Activated CD4-positive, alpha-beta T cell treated with anti-CD3 and anti-CD28 coated beads, Interleukin-2, amount 50 U/mL, for 24 hours (primary cell): ENCODE results near the gene ACOT7.

ENCODE experiments used
- DNase-seq, 2 donors: peaks; one replicate each; pipeline ENCODE4 v3.0.0-alpha.2; 2020; ENCODE audit warnings: low read depth in 1 of 2, low spot score in 1 of 2

ACOT7 gene

DNA sequence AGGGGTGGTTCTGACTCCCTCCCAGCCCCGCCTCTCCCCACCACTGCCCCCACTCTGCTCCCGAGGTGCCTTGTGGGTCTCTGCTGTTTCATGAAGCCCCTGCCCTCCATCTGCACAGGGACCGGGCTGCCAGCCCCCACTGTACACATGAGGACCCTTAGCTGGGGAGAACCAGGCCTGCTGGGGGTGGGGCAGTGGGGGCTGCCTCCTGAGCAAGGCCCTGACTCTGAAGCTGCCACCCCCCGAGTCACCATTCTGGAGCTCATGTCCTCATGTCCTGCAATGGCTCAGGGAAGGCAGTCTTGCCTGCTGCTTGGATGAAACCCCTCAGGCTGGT is 141.2 kb downstream of the ACOT7 start:
- no peak for DNase-seq

DNA sequence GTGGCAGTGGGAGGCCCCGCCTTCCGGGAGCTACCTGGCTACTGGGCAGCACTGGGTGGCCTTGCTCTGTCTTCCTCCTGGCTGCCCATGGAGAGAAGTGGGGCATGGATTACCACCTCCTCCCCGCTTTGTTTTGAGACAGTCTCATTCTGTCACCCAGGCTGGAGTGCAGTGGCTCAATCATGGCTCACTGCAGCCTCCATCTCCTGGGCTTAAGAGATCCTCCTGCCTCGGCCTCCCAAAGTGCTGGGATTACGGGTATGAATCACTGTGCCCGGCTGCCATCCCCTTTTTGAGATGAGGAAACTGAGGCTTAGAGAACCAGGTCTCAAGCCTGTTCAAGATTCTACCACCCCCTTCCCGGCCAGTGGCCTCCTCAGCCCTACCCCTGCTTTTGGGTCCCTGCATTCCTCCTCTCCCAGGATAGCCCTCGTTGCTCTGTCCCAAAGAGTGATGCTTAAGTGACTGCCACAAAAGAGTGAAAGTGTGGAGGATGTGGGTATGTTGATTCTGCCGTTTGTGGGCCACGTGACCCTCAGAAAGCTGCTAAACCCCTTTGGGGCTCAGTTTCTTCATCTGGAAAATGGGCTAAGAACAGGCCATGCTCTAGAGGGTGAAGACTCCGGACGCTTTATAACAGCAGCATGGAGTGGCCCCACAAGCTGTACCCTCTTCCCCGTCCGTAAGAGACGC is 141.7 kb downstream of the ACOT7 start:
- no peak for DNase-seq

DNA sequence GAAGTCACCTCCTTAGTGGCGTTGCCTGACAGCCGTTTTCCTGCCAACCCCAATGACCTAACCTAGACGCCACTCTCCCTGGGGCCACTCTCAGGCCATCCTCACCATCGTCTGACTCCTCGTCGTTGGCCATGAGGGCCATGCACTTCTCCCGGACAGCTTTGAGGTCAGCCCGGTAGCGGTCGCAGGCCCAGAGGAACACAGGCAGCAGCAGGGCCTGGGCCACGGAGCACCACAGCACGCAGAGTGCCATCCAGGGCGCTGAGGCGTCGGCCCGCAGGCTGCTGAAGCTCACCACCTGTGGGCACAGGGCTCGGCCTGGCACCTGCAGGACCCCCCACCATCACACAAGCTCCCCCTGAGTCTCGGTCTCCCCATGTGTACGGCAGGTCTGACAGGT is 142.3 kb downstream of the ACOT7 start:
- DNase-seq: no peak

DNA sequence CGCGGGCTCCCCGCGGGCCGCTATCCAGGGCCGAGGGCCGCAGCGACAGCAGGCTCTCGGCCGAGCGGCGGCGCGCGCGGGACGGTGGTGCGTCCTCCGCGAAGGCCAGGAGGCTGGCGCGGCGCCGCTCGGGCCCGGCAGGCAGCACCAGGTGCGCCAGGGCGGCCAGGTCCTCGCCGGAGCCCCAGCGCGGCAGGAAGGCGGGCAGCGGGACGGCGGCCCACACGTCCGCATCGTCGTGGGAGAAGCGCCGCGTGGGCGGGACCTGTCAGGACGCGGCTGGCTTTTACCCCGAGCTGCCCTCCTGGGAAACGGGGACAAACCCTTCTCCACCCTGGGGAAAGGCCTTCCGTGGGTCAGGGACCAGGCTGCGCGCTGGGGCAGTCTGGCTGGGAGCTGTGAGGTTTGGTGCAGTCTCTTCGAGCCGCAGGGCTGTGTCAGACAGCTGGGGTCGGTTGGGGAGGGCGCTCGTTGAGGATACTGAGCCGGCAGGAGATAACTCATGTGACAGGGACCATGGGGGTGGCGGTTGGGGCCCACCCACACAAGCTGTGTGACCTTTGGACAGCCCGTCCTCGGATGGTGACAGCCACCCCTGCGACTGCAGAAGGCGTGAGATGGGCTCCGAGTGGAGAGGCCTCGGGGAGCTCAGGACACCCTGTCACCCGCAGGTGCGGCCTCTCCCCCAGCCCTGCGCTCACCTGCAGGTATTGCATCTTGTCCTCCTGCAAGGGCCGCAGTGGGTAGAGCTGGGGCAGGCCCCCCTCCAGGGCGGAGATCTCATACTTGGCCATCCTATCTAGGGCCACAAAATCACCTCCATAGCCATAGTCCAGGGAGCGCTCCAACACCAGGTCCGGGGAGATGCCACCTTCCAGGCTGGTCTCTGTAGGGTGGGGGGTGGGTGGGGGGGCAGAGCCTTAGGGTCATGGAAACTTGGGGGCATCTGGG is 143.6 kb downstream of the ACOT7 start:
- DNase-seq: no peak

DNA sequence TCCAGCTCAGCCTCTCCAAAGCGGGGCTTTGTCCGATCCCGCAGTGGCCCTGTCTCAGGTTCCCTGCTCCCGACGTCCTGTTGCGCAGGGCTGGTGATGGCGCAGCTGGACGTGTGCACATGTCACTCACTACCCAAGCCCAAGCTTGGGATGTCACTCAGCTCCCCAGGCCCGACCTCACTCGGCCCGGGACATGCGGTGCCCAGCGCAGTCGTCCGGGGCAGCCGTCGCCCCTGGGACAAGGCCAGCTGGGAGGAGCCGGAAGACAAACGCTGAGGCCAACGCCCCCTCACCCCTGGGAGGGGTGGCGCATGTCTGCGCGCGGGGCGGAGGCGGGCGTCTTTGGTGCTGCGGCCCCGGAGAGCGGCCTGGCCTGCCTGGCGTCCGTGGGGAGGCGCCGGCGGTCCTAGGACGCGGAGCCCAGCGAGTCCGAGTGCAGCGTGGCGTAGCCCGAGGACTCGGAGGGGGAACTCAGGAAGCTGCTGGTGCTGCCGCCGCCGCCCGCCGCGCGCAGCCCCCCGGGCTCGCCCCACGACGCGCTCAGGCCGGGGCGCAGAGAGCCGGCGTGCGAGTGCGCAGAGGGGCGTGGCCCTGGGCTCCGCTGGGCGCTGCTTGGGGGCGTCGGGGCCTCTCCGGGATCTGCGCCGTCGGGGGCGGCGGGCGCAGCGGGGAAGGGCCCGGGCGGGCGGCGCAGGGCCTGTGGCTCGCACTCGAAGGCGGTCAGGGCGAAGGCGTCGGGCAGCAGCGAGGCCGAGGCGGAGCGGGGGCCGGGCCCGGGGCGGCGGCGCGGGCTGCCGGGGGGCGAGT is 144.4 kb downstream of the ACOT7 start:
- DNase-seq: no peak

DNA sequence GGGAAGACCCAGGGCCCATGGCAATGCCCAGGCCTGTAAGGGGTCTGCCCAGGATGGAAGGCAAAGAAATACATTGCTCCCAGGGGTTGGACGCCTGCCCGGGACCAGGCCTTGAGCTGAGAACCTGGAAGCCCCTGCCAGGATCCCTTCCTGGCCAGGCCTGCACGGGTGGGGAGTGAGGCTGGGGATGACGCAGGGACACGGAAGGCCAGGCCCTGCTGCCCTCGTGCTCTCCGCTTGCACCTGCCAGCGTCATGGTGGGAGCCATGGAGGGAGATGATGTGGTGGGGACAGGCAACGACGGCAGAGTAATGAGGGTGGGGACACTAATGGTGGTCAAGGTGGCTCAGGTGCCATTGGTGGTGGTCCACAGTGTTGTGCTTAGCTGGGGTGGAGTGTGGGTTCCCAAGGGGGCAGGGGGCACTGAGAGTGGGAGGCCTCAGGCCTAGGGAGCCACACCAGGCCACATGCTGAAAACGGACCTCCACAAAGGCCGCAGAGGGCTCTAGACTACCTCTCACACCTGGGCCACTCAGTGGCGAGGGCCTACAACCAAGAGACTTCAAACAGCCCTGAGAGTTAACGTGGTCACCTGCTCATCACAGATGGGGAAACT is 145.3 kb downstream of the ACOT7 start:
- no peak for DNase-seq

DNA sequence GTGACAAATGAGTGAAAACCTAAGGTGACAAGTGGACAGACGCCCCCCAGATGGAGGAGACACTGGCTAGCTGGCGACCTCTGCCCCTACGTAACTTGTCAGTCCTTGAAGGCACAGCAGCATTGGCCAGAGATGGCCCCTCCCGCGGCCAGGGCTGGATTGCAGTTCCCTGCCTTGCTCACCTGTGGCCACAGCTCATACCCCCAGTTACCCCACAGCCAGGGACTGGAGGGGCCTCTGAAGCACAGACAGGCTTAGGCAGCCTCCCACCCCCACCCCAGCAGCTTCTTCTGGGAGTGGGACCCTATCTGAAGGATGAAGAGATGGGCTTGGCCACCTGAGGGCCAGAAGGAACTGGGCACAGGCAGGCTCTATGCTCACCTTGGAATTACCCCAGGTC is 145.9 kb downstream of the ACOT7 start:
- no peak for DNase-seq

DNA sequence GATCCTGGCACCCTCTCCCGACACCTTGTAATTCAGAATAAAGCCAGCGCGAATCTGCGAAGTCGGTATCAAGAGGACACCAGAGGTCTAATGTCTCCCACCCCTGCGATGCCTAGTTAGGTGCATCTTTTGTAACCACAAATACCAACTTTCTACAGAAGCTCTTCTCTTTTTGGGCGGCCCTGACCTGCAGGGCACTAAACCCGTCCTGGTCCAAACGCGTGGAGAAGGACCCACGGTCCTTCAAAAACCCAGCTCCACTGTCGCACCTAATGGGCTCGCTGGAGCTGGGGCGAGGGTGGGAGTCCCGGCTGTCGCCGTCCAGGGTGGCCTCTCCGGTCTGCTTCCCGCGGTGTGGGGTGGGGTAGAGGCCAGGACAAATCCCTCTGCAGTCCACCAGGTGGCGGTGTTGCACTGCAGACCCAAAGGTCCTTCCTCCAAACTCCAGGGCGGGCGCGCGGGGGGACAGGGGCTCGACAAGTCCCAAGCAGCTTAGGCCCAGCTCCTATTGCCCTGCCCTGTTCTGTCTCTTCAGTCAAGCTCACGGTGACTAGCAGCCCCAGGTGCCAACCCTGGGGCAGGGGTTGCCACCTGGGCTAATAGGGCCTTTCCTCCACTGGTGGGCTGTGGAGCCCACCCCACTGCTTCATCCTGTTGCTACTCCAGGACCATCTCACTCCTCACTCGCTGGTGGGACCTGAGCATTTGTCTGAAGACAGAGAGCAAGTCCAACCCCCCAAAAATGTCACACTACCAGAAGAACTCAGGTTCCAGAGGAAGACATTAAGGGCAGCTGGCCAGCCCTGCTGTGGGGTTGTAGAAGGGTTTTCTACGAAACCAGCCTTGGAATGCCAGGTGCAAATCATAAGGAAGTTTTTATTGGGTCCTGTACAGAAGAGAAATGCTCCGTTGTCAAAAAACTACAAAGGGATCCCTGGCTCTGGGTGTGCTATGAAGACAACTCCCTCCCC is 146.8 kb downstream of the ACOT7 start:
- peak; percentile 73 to 77 for DNase-seq

DNA sequence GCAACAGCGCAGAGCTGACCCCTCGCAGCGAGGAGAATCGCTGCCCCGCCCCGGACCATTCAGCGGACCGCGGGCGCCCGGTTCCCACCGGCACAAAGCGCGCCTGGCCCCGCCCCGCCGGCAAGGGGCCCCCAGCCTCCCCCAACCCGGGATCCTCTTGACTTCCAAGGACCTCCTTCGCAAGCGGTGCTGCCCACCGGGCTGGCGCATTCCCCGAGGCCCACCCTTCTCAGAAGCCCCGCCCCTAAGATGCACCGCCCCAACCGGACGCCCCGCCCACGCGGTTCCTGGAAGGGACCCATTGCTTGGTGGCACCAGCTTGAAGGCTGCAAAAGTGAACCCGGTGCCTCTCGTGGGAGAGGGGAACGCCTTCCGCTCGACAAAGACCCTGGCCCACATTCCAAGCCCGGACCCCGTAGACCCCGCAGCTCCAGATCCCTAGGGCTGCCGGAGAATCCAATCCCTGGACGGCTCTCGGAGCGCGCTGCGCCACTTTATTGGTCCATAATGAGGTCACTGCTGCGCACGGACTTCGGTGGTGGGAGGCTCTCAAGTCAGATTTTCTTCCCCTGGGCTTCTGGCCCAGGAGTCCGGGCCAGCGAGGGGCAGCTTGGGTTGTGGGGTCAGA is 147.6 kb downstream of the ACOT7 start:
- peak in 1 of 2 donors; percentile 29 for DNase-seq

DNA sequence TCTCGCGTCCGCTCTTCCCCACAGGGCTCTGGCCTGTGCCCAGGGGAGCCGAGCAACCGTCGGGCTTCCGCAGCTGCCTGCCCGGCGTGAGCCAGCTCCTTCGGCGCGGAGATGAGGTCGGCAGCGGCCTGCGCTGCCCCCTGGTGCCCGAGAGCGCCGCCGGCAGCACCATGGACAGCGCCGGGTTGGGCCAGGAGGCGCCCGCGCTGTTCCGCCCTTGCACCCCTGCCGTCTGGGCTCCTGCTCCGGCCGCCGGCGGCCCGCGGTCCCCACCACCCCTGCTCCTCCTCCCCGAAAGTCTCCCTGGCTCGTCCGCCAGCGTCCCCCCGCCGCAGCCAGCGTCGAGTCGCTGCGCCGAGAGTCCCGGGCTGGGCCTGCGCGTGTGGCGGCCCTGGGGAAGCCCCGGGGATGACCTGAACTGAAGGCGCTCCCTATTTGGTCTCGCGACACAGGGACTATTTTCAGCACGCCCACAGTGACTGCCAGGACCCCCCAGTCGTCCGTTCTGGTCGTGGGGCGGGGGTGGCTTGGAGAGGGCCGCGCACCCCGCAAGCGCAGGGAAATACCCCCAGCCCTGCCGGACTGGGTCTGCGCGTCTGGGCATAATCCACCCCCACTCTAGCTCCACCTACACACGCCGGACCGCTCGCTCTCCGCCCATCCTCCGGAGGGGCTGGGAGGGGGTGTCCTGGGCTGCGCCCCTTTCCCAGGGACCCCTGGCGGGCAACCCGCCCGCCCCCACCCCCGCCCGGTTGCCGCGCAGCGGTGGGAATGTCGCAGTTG is 148.3 kb downstream of the ACOT7 start:
- peak; percentile 57 to 65 for DNase-seq

DNA sequence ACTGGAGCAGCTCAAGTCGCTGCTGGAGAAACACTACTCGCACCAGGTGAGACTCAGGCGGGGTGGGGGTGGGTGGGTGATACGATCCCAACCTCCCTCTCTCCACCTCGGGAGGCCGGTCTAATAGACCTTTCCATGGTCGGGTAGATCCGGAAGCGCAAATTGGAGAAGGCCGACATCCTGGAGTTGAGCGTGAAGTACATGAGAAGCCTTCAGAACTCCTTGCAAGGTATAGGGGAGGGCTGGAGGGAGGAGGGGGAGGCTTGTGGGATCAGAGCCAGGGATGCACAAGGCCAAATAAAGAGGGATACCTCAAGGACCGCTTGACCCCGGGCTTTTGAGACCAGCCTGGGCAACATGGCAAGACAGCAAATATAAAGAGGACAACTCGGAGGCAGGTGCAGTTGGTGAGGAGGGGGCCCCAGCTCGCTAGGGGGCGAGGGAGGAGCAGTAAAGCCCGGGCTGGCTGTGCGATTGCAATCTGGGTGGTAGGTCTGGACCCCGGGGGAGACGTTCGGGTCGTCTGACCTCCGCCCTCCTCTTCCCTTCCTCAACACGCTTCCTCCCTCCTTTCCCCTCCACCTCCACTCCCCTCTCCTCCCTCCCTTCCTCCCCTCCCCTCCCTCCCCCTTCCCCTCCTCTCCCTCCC is 149.0 kb downstream of the ACOT7 start:
- no peak for DNase-seq

DNA sequence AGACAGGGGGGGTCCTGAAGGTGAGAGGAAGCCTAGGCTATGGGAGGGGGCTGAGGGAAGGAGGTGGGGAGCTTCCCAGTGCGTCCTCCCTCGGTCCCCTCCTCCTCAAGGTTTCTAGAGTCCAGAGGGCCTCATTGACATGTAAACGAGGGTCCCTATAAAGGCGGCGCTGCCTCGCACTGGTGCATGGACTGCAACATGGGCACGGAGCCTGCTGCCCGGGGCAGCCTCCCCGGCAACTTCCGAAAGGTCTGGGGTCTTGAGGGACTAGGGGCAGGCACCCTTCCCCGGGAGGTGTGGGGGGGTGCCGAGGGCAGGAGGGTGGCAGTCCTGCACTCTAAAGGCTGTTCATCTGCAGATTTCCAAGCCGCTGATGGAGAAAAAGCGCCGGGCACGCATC is 149.6 kb downstream of the ACOT7 start, which contains the start of gene HES3:
HES3 (plus strand) TSS at position 187 of the 400 bp plus-strand sequence; CDS start at position 374, 187 bp downstream.
- DNase-seq: no peak

DNA sequence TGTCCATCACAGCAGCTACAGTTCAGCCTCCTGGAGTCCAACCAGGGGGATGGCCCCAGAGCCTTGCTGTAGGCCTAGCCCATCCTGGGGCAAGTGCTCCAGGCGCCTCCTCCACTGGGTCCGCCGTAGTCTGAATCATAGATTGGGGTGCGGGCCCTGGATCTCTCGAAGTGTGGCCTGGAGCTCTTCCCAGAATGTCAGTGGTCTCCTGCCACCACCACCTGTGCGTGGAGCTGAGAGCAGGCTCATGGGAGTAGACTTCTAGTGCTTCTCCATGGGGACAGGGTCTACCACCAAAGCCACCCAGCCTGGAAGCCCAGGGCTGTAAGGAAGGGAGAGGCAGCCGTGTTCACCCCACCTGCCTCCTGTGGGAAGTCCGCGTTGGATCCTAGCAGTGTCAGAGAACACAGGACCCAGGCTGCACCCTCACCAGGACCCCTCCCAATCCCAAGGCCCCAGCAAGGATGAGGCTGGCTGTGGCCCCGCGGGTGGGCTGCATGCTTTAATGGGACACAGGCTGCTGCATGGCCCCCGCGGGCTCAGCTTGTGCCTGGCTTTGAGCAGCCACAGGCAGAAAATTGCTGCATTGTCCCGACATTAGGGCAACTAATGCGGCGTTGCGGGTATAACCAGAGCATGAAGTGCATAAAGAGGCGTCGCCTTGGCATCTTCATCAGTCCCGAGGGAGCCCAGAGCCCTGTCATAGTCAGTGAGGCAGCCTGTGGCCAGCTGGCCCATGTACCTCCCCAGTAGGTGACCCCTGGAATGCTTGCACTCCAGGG is 150.3 kb downstream of the ACOT7 start:
- DNase-seq: no peak

DNA sequence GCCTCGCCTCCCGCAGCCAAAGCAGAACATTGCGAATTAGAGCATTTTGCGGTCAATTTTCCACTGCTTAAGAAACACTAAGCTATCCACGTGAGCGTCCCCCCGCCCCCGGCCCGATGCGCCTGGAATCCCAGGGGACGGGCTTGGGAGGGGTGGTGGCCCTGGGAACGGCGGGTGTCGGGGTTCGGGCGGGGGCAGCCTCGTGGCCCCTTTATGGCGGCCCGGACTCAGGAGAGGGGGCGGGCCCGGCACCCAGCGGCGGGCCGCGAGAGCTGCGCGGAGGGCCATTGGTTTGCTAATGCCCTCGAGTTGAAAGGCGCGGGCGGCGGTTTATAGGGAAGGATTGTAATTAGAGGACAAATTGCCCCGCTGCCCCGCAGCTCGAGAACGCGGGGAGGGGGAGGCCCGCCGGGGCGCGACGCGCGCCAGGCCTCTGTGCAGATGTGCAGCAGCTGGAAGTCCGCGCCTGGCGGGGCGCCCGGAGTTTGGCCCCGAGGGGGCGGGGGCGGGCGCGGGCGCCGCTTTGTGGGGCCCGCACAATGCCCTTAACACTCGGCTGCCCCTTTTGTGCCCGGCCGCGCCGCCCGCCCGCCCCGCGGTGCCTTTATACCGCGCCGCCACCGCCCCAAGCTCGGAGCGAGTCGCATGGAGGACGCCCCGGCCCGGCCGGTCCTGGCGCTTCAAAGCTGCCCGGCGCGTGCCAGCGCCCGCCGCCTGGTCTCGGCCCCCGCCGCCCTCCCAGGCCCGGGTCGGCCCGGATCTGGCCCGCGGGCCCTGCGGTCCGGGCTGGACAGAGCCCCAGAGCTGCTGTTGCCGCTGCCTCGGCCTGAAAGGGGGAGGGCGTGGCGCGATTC is 151.5 kb downstream of the ACOT7 start:
- no peak for DNase-seq

DNA sequence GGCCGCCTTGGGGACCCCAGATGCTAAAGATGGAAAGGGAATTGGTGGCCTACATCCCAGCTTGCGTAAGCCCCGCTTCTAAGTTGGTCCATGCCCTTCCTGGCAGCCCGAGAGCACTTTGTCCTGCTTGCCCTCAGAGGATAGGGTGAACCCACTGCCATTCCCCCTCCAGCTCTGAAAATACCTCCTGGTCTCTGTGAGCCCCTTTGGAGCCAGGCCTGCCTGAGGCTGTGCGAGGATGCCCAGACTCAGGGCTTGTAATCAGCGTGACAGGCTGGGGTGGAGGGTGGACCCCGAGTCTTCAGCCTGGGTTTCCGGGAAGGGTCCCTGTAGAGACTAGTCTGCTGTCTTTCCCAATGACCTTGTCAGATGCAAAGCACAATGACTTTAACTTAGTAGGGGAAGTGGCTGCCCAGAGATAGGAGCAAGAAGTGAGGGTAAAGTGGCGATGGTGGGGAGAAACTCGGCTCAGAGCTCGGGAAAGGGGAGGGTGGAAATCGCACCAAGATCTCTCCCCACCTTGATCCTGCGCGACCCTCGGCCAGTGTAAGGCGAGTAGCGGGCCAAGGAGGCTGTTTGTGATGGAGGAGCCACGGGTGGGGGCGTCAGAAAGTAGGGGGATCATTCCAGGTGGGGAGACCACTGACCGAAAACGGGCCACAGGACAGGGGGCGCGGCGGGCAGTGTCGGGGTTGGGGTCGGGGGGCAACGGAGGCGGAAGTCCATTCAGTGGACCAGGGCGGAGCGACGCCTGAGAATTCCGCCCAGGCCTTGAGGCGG is 152.3 kb downstream of the ACOT7 start:
- no peak for DNase-seq
